NT2/D1 (cell line): ENCODE measurements around the gene FZR1.

Experiments used
- SUZ12 ChIP-seq: IDR thresholded peaks from 2 replicates; pipeline ENCODE4 v1.6.1; 2011; ENCODE audit not compliant: insufficient read length, insufficient read depth; ENCODE audit errors: extremely low read depth
- YY1 ChIP-seq: IDR thresholded peaks from 2 replicates; pipeline ENCODE4 v1.6.1; 2011; ENCODE audit not compliant: insufficient read length, insufficient read depth

- no peak for TF ChIP-seq YY1
- TF ChIP-seq SUZ12: no peak
These were observed 28.6 kb upstream of the FZR1 start for GRCh38 chr19:3477506-3477905.
